NCI-H226 (cell line): ENCODE results near the gene ZEB1.
"Not testable (repeated sequence)": the region's sequence is repeated elsewhere in the genome, so short reads cannot be mapped to it uniquely, and the experiment has no call there.

ENCODE experiments used
- DNase-seq: peaks from one replicate; pipeline ENCODE4 v3.0.0-alpha.2; 2015

The ZEB1 gene

DNA sequence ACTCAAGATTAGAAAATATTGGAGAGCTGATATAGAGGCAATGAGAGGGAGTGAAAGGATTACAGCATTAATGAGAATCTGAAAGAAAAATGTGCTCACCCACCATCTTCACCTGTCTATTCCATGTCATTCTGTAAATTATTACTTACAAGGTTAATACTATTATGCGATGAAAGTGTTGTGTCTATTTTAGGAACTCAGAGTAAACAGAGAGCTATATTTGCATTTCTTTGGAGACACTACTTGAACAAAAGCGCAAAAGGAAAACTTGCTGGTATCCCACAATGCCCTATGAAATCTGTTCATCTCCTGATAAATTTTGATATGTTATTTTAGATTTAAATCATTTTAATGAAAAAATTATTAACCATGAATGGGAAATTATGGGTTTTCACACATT, 196.1 kb downstream of the ZEB1 start:
- no peak for DNase-seq

DNA sequence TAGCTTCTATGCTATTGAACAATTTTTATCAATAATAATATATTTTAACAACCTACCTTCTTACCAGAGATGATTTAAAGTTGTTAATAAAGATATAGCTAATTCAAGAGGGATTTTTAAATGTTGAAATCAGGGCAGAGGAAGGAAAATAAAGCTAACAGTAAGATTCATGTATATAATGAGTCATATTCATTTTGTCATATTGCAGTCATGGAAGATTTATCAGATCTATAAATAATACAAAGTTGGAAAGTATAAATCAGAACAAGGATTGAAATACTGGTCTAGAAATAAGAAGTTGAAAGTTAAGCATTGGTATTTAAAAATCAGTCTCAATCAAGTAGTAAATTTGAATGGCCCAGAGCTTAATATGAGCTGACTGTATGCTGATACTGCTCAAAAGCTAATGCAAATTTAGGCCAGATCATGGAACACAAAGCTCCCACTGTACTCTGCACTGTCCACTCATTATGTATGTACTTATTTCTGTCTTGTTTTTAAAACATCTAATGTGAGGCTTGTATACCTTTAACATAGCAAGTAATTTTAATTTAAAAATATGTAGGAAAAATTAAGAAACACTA, 196.9 kb downstream of the ZEB1 start:
- no peak for DNase-seq

DNA sequence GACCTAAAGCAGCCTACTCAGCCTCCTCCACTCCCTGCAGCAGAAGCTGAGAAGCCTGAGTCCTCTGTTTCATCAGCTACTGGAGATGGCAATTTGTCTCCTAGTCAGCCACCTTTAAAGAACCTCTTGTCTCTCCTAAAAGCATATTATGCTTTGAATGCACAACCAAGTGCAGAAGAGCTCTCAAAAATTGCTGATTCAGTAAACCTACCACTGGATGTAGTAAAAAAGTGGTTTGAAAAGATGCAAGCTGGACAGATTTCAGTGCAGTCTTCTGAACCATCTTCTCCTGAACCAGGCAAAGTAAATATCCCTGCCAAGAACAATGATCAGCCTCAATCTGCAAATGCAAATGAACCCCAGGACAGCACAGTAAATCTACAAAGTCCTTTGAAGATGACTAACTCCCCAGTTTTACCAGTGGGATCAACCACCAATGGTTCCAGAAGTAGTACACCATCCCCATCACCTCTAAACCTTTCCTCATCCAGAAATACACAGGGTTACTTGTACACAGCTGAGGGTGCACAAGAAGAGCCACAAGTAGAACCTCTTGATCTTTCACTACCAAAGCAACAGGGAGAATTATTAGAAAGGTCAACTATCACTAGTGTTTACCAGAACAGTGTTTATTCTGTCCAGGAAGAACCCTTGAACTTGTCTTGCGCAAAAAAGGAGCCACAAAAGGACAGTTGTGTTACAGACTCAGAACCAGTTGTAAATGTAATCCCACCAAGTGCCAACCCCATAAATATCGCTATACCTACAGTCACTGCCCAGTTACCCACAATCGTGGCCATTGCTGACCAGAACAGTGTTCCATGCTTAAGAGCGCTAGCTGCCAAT, 202.2 kb downstream of the ZEB1 start:
- DNase-seq = no peak

- DNase-seq = no peak
Measured at GRCh38 chr10:31522820-31523219, 203.8 kb downstream of the ZEB1 start.

GRCh38 chr10:31524460-31524859, 205.4 kb downstream of the ZEB1 start:
- no peak for DNase-seq

GRCh38 chr10:31526178-31526577, 207.2 kb downstream of the ZEB1 start:
- DNase-seq = no peak

DNA sequence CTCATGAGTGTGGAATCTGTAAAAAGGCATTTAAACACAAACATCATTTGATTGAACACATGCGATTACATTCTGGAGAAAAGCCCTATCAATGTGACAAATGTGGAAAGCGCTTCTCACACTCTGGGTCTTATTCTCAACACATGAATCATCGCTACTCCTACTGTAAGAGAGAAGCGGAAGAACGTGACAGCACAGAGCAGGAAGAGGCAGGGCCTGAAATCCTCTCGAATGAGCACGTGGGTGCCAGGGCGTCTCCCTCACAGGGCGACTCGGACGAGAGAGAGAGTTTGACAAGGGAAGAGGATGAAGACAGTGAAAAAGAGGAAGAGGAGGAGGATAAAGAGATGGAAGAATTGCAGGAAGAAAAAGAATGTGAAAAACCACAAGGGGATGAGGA, 207.7 kb downstream of the ZEB1 start:
- peak; percentile 20 for DNase-seq

GRCh38 chr10:31528831-31529230, 209.8 kb downstream of the ZEB1 start:
- DNase-seq = no peak

GRCh38 chr10:31536302-31536701, 217.3 kb downstream of the ZEB1 start:
- DNase-seq = no peak

- no peak for DNase-seq
Measured at GRCh38 chr10:31549896-31550295, 230.9 kb downstream of the ZEB1 start.

GRCh38 chr10:31554556-31554955, 235.5 kb downstream of the ZEB1 start:
- DNase-seq = peak; percentile 66

DNA sequence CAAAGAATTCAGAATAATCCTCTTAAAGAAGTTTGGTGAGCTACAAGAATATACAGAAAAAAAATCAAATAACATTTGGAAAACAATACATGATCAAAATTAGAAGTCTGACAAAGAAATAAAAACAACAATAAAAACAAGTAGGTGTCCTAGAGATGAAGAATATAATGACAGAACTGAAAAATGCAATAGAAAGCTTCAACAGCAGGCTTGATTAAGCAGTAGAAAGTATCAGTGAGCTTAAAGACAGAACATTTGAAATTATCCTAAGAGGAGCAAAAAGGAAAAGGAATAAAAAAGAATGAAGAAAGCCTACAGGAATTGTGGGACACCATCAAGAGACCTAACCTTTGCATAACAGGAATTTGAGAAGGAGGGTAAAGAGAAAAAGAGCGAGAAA, 238.8 kb downstream of the ZEB1 start:
- DNase-seq = no peak

- not testable (repeated sequence) for DNase-seq
Measured at GRCh38 chr10:31568252-31568861, 249.3 kb downstream of the ZEB1 start.

DNA sequence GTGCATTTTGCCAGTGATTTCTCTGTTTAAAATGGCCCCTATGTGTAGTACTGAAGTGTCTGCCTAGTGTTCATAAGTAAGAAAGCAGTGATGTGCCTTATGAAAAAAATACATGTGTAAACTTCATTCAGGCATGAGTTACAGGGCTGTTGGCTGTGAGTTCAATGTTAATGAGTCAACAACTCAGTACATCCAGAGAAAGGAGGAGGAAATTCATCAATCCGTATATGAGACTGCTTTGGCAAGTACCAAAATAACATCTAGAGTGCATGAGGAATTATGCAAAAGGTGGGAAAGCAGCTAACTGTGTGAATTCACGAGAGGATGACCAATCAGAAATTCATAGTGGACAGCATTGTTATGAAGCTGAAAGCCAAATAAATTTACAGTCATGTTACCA, 255.6 kb downstream of the ZEB1 start:
- DNase-seq = no peak

DNA sequence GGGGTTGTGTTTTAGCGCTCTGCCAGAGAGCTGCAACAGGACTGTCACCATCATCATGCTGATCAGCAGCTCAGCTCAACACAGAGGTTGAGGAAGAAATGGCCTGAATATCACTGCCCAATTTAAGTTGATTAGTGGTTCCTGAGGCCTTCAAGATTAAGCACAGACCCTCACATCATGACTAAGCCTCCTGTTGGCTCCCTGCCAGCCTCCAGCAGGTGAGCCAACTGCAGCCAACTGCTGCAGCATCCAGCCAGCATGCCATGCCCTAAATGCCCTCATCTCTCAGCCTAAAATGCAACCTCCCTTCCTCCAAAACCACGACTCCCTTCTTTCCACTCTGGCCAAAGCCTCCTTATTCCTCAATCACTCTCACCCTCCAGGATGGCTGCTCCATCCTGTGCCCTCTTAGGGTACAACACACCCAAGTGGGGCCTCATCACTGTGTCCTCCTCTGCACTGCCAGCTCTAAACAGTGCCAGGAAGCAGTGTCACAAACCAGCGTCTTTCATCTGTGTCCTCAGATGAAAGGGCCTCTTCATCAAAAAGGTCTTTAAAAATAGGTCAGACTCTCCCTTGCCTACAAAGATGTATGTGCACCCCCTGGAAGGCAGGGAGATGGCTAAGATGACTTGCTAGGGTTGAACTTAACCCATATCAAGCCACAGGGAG, 259.3 kb downstream of the ZEB1 start:
- DNase-seq = no peak

GRCh38 chr10:31578951-31579350, 259.9 kb downstream of the ZEB1 start:
- DNase-seq = no peak
